ENCODE results near the gene MYO7A.

- TF ChIP-seq CTCF (IDR thresholded peaks at IDR 0.05) (no peak), POLR2AphosphoS5 (IDR thresholded peaks at IDR 0.05) (no peak)
Observed at GRCh38 chr11:77187111-77187750, 59.2 kb downstream of the MYO7A start.
